Erythroblast (primary cell): ENCODE data around the gene APOM.

ENCODE experiments used
- GATA1 ChIP-seq: IDR thresholded peaks from 2 replicates; pipeline ENCODE4 v1.6.1; 2011; ENCODE audit warnings: low read depth, mild to moderate bottlenecking, control low read depth, low read length, moderate library complexity
- POLR2A ChIP-seq: IDR thresholded peaks from 2 replicates; pipeline ENCODE4 v1.6.1; 2011; ENCODE audit warnings: mild to moderate bottlenecking, low read length

GRCh38 chr6:31659649-31660380 is 4.1 kb downstream of the APOM start:
- no peak for TF ChIP-seq POLR2A
- TF ChIP-seq GATA1, result no peak
